Epithelial cell of prostate (primary cell): Measurements from ENCODE around the gene BORCS8.

Experiments
- DNase-seq: peaks from one replicate; pipeline ENCODE4 v3.0.0-alpha.2; 2011; ENCODE audit warnings: low read depth, low spot score
- H3K27ac ChIP-seq: fragments of 450-650 bp; 2 replicates; pipeline ENCODE4 v1.5.1; 2017; ENCODE audit warnings: mild to moderate bottlenecking

Gene BORCS8

DNA sequence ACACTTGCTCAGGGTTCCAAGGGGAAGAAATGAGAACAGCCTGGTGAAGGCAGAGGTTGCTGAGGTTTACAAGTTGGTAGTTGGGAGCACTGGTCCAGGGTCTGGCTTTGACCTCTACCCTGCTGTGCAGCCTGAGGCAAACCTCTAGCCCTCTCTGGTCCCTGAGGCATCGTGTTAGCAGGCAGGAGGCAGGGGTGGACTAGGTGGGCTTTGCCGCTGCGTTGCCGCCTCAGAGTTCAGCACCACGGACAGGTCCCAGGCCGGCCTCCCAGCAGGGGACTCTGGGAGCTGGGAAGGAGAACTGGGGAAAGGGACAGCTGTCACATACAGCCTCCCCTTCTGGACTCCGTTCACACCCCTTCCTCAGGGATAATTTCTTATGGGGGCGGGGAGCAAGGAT, 22.9 kb upstream of the BORCS8 start:
- DNase-seq: no peak
- no peak overlapping the region for H3K27ac ChIP-seq

- no peak overlapping the region for H3K27ac ChIP-seq
- DNase-seq: no peak
These were observed 22.2 kb upstream of the BORCS8 start for GRCh38 chr19:19214159-19214490.

DNA sequence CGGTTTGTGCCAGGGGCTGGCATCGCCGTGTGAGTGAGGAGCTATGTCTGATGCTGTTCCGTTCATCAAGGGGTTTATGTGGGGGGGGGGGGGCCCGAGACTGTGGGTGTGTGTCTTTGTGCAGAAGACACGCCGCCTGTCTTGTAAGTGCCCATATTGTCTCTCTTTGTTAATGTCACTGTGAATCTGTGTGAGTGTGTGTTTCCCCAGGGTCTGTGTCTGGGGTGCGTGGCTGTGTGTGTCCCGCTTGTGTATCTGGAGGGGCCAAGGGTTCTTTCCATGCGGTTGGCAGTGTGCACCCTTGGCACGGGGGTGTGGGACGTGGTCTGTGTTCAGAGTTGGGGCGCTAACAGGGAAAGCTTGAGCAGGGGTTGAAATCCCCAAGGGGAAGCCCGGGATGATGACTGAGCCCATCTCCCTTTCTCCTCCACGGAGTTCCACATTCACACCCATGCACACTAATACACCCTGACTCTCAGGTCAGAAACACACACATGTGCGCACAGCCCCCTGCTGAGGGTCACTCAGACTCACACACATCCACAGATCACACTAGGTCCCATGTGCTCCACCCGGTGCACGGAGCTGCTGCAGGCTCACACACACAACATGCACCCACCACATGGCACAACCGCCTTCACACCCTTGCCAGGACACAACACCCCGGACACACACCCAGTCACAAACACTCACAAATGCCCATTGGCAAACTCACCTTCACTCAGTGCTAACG, 21.6 kb upstream of the BORCS8 start:
- DNase-seq: no peak
- H3K27ac ChIP-seq: no peak overlapping the region

DNA sequence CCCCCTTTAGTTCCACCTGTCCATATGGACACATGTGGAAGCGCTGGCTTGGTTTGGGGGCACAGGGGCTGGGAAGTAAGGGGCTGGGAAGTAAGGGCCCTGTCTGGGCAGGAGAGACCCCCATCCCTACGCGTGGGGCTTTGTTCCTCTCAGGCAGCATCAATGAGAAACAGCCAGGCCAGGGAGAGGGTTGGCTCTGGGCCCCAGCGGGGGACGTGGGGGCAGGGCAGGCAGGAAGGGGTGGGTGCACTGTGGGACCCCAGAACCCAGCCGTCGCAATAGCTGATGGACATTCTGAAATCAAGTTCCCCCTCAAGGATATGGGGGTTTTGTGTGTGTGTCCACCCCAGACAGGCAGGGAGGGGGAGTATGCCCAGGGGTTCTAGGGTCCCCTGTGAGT, 21.0 kb upstream of the BORCS8 start:
- H3K27ac ChIP-seq: no peak overlapping the region
- no peak for DNase-seq

DNA sequence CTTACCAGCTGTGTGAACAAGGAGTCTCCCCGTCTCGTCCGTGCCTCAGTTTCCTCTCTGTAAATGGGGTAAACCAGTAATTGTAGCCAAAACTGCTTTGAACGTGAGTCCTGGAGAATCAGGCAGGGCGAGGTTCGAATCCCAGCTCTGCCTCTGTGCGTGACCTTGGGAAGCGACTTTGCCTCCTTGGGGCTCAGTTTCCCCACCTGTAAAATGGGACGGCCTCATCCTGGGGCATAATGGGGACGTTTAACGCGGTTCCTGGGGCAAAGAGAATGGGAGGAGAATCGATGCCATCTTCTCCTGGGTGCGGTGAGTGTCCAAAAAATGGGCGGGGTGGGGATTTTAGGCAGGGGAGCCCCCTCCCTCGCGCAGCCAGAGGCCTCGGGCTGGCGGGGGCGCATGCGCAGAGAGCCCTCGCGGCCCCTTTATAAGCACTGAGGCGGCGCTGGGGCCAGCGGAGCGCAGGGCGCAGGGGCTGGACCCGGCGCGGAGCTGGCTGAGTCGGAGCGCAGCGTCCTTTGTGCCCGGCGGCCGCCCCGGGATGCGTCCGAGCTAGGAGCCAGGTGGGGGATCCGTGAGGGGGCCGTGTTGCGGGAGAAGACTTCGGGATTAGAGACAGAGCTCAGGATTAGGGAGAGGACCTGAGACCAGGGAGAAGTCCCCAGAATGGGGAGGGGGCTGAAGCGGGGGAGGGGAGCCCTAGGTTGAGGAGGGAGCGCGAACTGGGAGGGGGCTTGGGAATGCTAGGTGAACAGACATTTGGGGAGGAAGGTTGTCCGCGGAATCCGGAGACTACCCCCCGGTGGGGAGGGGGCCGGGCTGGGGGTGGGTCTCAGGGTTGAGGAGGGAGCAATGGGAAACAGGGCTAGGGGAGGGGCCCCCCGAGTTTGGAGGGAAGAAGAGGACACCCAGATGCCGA, 19.8 kb upstream of the BORCS8 start, which contains the start of gene NCAN:
Gene NCAN, plus strand, starts transcription at position 460 of the 922 bp plus-strand sequence. CDS start 4,996 bp downstream, outside the sequence.
- H3K27ac ChIP-seq: no peak within 1 kb of the TSS
- no peak for DNase-seq

- H3K27ac ChIP-seq: no peak overlapping the region
- no peak for DNase-seq
These were observed 17.4 kb upstream of the BORCS8 start for GRCh38 chr19:19209372-19209771.

- H3K27ac ChIP-seq: peak overlapping the region; percentile 45
- DNase-seq: no peak
These were observed 16.0 kb upstream of the BORCS8 start for GRCh38 chr19:19207637-19208572.

- DNase-seq: no peak
- no peak overlapping the region for H3K27ac ChIP-seq
These were observed 15.0 kb upstream of the BORCS8 start for GRCh38 chr19:19206938-19207337.

GRCh38 chr19:19205416-19206410, 13.8 kb upstream of the BORCS8 start:
- no peak overlapping the region for H3K27ac ChIP-seq
- no peak for DNase-seq

DNA sequence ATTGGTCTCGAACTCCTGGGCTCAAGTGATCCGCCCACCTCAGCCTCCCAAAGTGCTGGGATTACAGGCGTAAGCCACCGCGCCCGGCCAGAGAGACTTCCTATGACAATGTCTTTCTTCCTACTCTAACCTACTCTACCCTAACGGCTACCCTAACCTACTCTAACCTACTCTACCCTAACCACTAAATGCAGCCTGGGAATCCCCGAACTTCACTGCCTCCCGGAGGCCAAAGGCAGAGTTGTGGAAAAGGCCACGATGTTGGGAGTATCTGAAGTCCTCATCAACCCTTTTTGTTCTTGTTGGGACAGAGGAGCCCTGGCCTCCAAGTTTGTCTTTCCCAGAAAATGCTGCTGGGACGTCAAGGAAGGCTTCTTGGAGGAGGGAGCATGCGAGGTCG, 12.2 kb upstream of the BORCS8 start:
- no peak overlapping the region for H3K27ac ChIP-seq
- DNase-seq: no peak

DNA sequence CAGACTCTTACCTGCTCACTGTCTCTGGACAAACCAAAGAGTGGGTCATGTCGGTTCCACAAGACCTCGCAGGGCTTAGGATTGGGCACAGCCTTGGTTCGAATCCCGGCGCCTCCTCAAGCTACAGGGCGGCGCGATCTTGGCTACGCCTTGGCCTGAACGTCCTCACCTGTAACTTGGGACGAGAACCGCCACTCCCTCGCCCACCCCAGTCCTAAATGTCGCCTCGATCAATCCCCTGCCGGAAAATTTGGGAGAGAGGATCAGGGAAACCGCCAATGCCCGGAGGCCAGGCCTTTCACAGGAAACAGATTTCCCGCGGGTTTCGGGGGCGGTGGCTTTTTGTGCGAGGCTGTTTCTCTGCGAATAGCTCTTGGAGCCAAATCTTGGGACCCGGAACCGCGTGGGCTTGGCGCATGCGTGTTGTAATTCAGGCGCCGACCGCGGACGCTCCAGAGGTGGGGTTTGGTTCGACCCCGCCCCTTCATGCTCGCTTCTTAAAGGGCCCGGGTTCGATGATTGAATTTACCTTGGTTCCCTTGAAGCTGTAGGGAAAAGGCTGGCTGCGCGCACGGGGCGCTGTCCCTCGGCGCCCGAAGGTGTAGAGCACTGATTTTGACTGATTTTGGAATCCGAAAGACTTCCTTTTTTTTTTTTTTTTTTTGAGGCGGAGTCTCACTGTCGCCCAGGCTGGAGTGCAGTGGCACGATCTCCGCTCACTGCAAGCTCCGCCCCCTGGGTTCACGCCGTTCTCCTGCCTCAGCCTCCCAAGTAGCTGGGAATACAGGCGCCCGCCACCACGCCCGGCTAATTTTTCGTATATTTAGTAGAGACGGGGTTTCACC, 11.3 kb upstream of the BORCS8 start, which contains the start of gene NR2C2AP:
Gene NR2C2AP, minus strand, starts transcription at position 403 of the 845 bp plus-strand sequence. Its CDS starts 354 bp downstream, at position 49.
- H3K27ac ChIP-seq: peak within 1 kb of the TSS; percentile 51
- DNase-seq: peak; percentile 40

DNA sequence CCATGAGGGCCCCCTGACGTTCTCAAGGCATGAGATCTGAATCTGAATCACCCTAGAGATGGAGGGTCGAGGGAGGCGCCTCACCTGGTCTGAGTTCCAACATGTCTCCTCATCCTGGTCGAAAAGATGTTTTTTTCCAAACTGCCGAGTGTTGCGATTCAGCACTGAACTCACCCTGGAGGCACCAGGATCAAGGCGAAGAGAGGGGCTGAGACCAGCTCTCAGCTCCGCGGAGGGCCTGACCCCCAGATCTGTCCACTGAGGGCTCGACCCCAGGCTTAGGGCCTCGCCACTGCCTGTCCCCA, 10.7 kb upstream of the BORCS8 start:
- DNase-seq: no peak
- peak overlapping the region; percentile 51 for H3K27ac ChIP-seq

DNA sequence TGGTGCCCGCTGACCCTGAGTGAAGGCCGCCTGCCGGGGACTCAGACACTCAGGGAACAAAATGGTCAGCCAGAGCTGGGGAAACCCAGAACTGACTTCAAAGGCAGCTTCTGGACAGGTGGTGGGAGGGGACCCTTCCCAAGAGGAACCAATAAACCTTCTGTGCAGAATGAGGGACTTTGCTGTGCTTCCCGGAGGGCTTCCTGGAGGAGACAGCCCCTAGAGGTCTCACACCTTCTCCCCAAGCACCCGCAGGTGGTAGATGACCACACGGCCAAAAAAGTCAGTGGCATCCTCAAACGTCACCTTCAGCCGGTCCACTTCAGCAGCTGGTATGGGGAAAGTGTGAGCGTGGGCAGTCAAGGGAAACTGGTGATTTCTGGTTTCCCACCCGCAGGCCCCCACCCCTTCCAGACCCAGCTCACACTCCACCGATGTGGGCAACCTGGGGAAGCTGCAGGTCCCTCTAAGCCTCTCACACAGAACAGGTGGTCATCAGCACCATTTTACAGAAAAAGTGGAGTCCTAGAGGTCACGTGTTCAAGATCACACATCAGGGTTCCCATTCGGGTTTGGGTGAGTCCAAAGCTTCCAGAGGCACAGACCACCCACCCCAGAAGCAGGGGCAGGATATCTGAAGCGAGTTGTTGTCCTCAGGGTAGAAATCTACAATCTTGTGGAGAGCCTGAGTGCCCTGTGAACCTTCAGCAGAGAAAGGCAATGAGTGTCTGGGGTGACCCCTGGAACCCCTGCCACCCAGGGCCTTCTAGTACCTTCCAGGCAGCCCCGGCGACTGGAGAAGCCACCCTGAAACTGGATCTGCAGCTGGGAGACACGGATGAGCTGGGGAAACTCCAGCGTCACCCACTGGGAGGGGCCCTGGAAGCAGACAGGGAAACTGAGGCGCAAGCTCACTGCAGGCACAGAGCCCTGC, 10.0 kb upstream of the BORCS8 start:
- H3K27ac ChIP-seq: no peak overlapping the region
- DNase-seq: no peak

GRCh38 chr19:19193926-19194325, 2.0 kb upstream of the BORCS8 start:
- H3K27ac ChIP-seq: peak overlapping the region; percentile 94
- no peak for DNase-seq

DNA sequence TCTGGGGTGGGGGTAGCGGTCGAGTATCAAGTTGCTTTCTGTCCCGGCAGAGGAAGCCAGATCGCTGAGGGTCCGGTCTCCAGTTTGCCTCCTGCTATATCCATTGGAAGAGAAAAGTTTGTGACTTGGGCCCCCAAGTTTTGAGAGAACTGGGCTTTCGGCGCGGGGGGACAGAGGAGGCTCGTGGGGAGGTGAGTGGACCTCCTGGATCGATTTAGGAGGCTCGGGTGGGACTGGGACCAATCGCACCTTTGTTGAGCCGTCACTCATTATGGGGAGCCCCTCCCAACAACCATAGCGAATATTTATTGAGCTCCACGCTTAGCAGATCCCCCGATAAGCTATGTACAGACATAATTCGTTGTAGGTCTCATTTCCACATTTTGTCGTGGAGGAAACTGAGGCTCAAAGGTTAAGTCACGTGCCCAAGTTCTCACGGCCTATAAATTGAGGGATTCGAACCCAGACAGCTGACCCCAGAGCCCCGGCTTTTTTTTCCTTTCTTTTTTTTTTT, 1.0 kb upstream of the BORCS8 start:
- peak overlapping the region; percentile 94 for H3K27ac ChIP-seq
- DNase-seq: no peak

GRCh38 chr19:19191768-19192077, 229 bp downstream of the BORCS8 start:
- no peak for DNase-seq
- H3K27ac ChIP-seq: peak overlapping the region; percentile 94

GRCh38 chr19:19186742-19187141, 5.2 kb downstream of the BORCS8 start:
- H3K27ac ChIP-seq: no peak overlapping the region
- DNase-seq: no peak
